Sigmoid colon (tissue), 4 donors: ENCODE results near the gene CTSA.

ENCODE experiments used
- CTCF ChIP-seq, 4 experiments: fragments of 450-650 bp in 3 of 4; fragments of 200-600 bp in 1 of 4; IDR thresholded peaks; one replicate each; pipeline ENCODE4 v1.5.1; 2016 to 2019; ENCODE audit warnings: antibody characterized with exemption in 4 of 4, mild to moderate bottlenecking in 3 of 4, moderate library complexity in 2 of 4
- EP300 ChIP-seq, 4 donors: sonication (generic); formaldehyde crosslinking; IDR thresholded peaks; one replicate each; pipeline ENCODE4 v1.6.1; 2017; ENCODE audit warnings: antibody characterized with exemption in 4 of 4
- POLR2A ChIP-seq, 2 donors: fragments of 450-650 bp; IDR thresholded peaks; one replicate each; pipeline ENCODE4 v1.6.1; 2016; ENCODE audit warnings: antibody characterized with exemption in 2 of 2, mild to moderate bottlenecking in 2 of 2, moderate library complexity in 2 of 2
- POLR2AphosphoS5 ChIP-seq, 4 donors: sonication (generic); formaldehyde crosslinking; IDR thresholded peaks; one replicate each; pipeline ENCODE4 v1.6.1; 2017; ENCODE audit warnings: antibody characterized with exemption in 4 of 4

- no peak for TF ChIP-seq CTCF (IDR thresholded peaks at IDR 0.05)
- TF ChIP-seq POLR2A (IDR thresholded peaks at IDR 0.05): no peak
- no peak for TF ChIP-seq EP300 (IDR thresholded peaks at IDR 0.05)
- no peak for TF ChIP-seq POLR2AphosphoS5 (IDR thresholded peaks at IDR 0.05)
Observed at GRCh38 chr20:45919542-45920399, 28.6 kb downstream of the CTSA start.
